Measurements from ENCODE around the gene COX7A2L. TPM values are rescaled to one million over a fixed set of nuclear protein-coding genes. Genes with fewer than 3 reads are reported as not detected.

The COX7A2L gene
- total and polyA plus RNA-seq, 9 of the 15 experiments (the other 6 are each of a cell fraction or from before 2014, with no cell fraction given): 118 to 481 (median 163) TPM

GRCh38 chr2:42359965-42360483 is 993 bp downstream of the COX7A2L start (continued):
- TF ChIP-seq ATF3 (IDR thresholded peaks at IDR 0.05) (peak; percentile 36; the same call in 1 of the 2 replicates), ATF3 (CRISPR knock-in tag; conservative IDR thresholded peaks at IDR 0.05) (no peak), KDM4B (IDR thresholded peaks at IDR 0.05; ENCODE audit: borderline replicate concordance in 2 of 2, low read depth in 1 of 2) (no peak), ZNF384 (IDR thresholded peaks at IDR 0.05; ENCODE audit: low read depth, low read length) (no peak), SRSF9 (IDR thresholded peaks at IDR 0.05; ENCODE audit: borderline replicate concordance, low read depth, low read length) (no peak), MAX (CRISPR knock-in tag; IDR thresholded peaks at IDR 0.05) (peak; percentile 42), MECOM (CRISPR knock-in tag; IDR thresholded peaks at IDR 0.05) (no peak), ZNF584 (CRISPR knock-in tag; IDR thresholded peaks at IDR 0.05; ENCODE audit: low read depth) (no peak), ZNF57 (CRISPR knock-in tag; IDR thresholded peaks at IDR 0.05) (no peak), CC2D1A (IDR thresholded peaks at IDR 0.05) (peak; percentile 84; the same call in 1 of the 2 replicates), FOXM1 (IDR thresholded peaks at IDR 0.05; ENCODE audit: low read depth) (peak; percentile 58; the same call in 1 of the 2 replicates), FOXM1 (CRISPR knock-in tag; IDR thresholded peaks at IDR 0.05; ENCODE audit: low read depth) (no peak), CXXC5 (CRISPR knock-in tag; IDR thresholded peaks at IDR 0.05) (peak; percentile 80), YY1 (IDR thresholded peaks at IDR 0.05; ENCODE audit: borderline replicate concordance in 1 of 3, control insufficient read depth in 1 of 3, extremely low read depth in 1 of 3, insufficient read depth in 3 of 3, insufficient read length in 1 of 3, insufficient replicate concordance in 2 of 3, low read depth in 1 of 3, low read length in 2 of 3) (peak in 1 of 3 experiments; percentile 56), HOMEZ (CRISPR knock-in tag; IDR thresholded peaks at IDR 0.05) (no peak), ZBTB1 (CRISPR knock-in tag; IDR thresholded peaks at IDR 0.05; ENCODE audit: borderline replicate concordance, low read depth) (no peak), SIX5 (IDR thresholded peaks at IDR 0.05; ENCODE audit: borderline replicate concordance in 1 of 2, insufficient read depth in 1 of 2, low read depth in 1 of 2, low read length in 2 of 2) (no peak), ARNT (IDR thresholded peaks at IDR 0.05) (peak; percentile 74 to 77), PRDM10 (IDR thresholded peaks at IDR 0.05; ENCODE audit: partially characterized antibody) (peak; percentile 29), TEAD1 (CRISPR knock-in tag; IDR thresholded peaks at IDR 0.05) (0 out of 4 replicates have a peak, but pooled peaks of 1 of the 2 experiments have one; percentile 6), RCOR1 (IDR thresholded peaks at IDR 0.05; ENCODE audit: borderline replicate concordance in 1 of 2, low read depth in 2 of 2, low read length in 2 of 2) (peak; percentile 65 to 93; a peak in 3 of 4 replicates)
